GM18861 (cell line): ENCODE results near the gene TMTC1.

Experiments used
- ATAC-seq: cut with Tn5 transposase; IDR thresholded peaks from one replicate; pipeline ENCODE4 v1.9.1; 2021; ENCODE audit not compliant: unreplicated experiment

TMTC1 gene

DNA sequence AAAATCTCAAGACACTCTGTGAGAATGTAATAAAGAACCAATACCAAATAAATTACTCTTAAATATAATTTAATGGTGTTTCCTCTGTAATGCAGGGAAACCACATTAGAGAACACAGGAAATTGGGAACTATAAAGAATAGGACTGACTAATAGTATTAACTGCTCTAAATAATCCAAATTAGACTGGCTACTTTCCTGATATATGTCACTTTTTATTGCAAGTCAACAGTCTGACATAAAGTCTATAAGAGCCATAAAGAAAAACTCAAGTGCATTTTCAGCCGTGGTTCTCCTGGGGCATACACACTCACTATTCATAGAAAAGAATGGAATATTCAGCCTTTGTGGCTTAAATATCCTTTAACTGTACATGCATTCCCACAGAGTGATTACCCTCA is 161.5 kb downstream of the TMTC1 start:
- ATAC-seq, result no peak

DNA sequence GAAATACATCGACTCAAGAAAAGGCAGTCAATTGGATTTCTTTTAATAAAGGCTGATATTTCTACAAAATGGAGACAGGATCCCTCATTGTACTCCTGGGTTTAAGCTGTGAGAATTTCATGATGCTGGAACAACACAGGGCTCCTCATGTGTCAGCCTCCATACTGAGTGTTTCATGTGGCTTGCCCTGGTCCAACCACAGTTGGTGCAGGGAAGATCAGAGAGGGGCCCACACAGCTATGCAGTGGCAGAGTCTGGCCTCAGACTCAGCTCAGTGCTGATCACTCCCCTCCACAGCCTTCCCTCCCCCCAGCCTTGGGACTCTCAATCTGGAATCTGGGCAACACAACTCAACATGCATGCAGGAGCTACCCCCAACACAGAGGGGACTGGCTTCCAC is 163.7 kb downstream of the TMTC1 start:
- ATAC-seq, result no peak

DNA sequence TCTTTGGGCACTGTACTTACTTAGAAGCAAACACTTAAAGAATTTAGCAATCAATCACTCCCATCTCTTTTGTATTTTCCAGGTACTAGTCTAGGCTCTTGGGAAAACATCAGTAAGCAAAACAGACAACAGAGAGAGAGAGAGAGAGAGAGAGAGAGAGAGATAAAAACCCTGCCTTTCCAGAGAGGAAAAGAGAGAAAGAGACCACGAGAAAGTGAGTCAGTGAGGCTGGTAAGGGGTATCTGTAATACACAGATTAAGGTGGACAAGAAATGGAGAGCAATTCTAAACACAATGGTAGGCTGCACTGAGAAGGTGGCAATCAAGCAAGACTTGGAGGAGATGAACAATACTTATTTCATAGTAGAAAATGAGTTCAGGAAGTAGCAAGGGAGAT is 166.3 kb downstream of the TMTC1 start:
- ATAC-seq, result no peak

DNA sequence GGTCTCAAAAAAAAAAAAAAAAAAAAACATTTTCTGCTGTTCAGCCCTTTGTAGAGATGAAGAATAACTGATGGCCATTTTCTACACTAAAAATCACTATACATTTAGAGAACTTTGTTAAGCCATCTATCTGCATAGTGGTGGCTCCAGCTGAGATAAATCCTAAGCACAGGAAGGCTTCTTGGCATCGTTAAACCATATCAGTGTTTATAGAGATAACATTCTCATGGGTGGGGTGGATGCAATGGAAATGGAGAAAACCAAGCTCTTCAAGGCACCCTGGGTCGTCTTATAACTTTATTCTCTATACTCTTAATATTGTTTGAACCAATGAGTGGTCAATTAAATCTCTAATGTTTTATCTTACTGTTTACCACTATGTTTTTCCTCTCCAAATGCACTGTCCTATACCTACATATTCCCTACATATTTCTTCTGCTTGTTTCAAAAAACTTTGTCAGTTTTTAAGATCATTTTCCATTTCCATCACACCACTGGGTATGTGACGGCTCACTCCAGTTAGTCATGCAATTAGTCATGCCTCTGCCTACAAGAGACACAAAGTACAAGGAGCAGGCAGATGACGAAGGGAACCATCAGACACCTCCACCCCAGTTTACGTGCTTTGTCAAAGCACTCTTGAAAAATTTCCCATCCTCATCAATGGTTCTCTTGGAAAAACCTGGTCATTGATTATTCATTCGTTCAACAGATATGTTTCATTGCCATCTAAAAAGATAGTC is 166.9 kb downstream of the TMTC1 start:
- ATAC-seq, result no peak

DNA sequence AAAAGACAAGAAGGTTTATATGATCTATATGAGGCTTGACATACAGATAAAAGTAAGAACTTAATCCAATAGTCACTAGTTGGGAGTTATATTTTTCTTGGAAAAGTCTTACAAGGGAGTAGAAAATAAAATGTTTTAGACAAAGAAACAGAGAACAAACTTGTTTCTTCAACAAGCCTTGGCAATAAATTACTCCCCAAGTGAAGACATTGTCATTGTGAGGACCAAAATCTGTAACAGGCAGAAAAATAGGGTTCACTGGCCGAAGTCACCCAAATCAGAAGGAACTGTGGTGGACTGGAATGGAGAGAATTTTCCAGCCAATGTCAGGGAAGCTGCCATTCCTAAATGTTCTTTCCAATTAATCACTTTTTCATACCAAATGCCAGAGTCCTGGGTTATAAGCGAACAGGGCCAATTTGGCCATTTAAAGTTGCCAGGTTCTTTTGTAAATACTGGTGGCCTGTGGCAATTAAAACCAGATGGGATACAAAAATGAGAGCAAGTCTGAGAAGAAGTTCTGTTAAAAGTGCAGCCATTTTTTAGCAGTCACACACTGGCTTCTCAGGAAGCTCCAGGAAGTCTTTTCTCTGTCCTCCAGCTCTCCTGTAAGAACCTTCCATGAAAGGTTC is 168.9 kb downstream of the TMTC1 start:
- ATAC-seq, result no peak

DNA sequence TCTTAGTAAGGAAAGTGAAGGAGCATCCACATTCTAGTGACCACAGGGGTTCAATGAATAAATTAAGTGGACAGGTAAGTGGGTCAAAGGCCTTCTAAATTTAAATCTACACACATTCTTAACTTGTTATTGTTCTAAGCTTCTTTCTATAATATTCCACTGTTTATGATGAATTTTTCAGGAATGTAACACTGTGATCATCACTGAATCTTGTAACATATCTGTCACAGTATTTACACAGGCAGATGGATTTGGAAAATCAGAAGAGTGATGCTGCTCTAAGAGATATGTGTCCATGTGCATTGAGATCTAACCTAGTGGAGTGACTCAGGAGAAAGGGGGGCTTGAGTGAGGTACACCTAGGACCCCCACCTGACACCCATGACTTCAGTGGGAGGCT is 170.8 kb downstream of the TMTC1 start:
- ATAC-seq, result no peak

DNA sequence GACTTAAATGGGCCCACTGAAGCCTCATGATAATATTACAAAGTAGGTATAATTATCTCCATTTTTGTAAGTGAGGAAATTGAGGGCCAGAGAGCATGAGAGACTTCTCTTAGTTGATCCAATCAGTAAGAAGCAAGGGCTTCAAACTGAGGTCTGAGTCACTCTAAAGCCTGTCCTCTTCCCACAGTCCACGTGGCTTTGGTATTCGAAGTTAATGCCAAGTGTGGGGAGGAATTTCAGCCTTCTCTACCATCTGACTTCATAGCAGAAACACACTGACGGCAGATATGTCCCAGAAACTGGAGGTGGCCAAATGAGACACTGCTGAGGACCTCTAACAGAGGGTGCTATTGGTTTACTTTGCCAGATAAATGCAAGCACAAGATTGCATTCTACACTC is 171.8 kb downstream of the TMTC1 start:
- no peak for ATAC-seq

DNA sequence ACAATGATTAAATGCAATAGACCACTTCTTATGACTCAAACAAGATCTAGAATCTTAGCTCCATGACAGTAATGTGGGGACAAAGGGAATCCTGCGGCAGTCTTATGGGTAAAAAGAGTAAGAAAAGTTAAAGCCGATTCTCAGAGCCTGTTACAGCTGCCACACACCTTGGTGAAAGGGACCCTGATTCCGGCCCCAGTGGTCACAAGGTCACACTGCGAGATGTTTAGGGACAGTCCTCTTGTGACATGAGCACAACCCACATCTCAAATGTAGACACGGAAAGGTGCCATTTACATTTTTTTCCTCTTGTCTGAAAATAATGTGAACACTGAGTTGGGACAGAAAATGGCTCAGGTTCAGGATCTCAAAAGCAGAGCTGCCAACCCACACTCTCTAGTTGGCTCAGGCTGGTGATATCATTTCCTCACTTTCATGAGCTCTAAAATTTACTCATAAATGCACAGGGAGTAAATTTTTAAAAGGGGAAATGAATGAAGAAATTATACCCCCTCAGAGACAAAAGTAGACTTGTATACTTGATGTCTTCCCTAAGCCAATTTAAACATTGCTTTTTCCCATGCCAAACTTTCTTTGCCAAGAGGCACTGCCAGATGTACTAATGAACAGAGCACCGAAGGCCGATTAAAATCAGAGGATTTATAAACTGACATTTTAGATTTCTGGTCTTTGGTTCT is 173.1 kb downstream of the TMTC1 start:
- ATAC-seq, result no peak

DNA sequence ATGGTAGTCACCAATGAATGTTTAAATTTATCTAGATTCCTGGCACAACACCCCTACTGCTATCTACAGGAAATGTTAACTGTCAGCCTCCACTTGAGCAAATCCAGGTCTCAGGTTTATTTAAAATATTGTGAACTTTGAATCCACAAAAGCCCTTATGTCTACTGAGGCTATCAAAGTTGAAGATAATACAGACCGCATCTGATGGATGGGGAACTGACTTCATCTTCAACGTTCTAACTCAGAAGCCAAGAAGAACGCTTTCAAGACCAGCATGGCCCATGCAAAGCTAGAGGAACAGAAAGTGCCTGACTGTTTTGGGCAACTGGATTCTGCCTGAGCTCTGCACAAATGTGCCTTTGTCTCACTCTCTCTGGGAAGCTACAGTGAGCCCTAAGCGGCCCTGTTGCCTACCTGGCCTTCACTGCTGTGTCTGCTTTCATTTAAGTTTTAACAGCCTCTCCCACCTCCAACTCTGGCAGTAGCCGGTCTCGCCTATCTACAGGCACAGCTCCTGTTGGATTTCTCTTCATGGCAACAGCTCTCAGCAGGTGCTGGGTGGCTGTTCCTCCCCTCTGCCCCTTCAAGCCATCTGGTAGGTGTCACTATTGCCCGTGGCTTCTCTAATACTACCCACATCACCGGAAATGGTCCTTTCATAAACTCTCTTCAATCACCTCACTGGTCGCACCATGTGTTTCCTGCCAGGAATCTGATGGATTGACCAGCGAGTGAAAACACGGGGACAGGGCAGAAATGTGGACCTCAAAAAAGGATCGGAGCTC is 174.1 kb downstream of the TMTC1 start:
- no peak for ATAC-seq

DNA sequence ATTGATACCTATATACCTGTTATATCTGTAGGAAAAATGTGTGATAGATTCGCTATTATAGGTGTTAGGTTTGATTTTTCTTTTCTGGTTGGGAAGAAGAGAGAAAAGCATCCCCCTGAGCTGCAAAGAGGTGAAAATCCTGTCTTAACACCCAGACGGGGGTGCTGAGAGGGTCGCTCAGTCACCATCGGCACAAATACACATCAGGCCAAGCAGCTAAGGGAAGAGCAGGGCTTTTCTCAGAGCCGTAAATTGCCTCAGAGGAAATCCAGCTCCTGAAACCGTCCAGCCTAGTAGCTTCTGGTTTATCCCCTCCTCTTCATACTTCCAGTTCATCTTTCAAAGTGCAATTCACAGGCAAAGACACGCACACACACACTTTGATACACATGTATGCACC is 175.2 kb downstream of the TMTC1 start:
- no peak for ATAC-seq

DNA sequence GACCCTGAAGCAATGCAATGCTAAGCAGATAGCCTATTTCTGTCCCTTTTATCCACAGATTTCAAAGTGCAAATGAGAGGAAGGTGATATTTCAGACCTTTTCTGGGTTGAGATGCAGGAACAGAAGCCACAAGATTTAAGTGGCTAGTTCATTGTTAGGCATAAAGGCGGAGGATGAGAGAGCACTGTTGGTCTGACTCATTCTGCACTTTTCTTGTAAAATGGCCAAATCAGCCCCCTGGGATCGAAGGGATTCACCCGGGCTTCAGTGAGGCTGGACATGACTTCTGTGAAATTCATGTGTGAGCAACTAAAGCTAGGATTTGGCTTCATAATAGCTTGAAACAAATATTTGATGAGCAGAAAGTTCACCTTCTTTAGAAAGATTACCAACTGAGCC is 184.4 kb downstream of the TMTC1 start:
- ATAC-seq, result no peak

DNA sequence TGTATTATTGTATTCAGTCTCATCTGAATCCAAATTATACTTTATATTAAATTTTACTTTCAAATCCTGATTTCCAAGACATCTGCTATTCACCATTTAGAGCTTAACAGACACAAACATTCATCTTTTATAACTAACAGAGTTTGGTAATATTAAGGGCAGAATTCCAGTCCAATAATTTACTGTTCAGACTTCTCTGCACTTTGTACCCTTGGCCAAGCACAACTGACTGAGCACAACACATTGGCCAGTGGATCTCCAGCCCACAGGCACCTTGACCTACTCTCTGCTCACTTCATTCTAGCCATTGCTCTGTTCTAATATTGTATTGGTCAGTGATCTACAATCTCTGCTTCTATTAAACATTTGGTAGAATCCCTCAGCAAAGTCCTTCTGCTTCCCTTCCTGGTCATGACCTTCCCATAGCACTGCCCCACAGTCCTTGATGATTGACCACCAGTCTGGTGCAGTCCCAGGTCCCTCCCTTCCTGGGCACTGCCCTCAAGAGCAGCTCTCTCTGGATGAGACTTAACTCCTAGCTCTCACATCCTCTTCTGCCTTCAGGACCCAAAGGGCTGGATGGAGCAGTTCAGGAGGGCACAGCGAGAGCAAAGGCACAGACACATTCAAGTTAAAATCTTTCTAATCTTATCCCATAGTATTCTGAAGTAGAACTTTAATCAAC is 188.5 kb downstream of the TMTC1 start:
- ATAC-seq, result no peak

DNA sequence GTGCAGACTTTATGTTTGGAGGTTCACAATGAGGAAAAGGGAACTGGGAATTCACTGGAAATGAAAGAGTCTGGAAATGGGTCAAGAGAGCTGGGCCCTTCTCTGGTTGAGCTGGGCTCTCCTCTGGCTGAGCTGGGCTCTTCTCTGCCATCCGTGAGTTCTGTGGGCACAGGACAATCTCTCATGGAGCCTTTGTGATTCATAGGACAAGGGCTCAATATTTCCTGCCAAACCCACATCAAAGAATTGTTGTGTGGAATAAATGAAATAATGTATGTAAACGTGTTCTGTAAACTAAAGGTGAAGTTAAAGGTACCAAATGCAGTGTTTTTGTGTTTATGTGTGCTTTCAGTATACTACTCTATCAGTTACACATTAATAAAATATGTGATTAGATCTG is 190.7 kb downstream of the TMTC1 start:
- ATAC-seq, result no peak

DNA sequence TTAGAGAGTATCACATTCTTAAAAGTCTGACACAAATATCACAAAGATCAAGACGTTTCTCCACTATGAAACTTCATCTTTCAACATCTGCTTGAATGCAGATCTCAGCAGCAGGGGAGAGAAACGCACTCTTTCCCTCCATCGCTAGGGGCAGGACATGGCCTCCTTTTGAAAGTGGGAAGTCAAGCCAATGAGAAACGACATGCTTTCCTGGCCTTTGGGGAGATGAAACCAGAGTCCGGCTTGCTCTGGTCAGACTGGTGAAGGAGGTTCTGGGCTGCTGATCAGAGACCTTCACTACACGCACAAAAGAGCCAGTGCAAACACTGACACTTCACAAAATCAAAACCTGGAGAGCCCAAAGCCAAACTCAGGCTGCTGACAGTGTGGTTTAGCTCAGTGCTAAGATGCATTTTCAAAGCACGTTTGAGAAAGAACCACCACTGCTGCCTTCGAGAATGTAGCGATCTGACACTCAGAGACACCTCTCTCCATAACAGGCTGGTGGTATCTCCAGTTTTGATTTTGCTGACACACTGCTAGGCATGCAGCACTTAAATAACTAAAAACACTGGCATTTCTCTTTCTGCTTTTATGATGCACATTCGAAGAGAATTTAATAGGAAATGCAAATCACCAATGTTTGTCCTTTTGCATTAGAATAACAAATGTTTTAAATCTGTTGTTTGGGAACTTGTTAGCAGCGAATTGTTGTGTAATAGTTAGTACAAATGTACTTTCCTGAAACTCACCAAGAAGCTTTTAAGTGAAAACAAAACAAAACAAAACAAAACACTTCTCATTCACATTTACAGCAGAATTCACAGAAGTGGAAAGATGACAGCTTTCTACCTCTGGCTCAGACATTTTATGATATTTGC is 192.4 kb downstream of the TMTC1 start:
- ATAC-seq, result no peak

DNA sequence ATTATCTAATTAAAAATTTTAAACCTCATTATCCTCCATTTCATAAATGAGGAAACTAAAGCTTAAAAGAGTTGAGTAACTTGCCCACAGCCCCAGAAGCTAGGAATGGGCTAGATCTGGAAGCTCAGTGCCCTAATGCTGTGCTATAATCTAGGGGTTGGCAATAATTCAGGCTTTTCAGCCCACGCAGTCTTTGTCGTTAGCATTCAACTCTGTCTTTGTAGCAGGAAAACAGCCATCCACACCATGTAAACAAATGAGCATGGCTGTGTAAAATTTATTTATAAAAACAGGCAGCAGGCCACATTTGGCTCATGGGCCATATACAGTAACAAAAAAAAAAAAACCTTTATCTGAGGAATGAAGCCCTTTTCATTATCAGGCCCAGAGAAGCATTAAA is 193.9 kb downstream of the TMTC1 start:
- ATAC-seq, result no peak

DNA sequence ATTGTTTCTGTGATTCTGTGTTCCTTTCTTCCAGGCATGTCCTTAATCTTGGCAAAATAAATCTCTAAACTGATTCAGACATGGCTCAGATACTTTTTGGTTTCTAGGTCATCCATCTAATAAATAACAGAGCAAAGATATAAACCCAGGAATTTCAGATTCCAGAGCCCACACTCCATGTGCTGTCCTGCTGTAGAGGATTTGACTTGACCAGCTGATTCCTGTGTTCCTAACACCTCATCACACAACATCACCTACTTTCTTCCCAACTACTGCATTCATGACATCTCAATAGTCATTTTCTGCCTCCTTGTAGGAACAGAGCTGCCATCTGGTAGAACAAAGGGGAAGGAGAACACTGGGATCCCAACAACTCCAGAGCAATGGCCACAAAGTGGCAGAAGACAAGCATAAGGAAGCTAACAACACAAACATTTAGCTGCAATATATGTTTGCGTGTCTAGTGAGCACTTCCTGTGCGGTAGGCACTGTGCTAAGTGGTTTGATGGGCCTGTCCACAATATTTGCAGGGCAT is 194.4 kb downstream of the TMTC1 start:
- ATAC-seq, result no peak

DNA sequence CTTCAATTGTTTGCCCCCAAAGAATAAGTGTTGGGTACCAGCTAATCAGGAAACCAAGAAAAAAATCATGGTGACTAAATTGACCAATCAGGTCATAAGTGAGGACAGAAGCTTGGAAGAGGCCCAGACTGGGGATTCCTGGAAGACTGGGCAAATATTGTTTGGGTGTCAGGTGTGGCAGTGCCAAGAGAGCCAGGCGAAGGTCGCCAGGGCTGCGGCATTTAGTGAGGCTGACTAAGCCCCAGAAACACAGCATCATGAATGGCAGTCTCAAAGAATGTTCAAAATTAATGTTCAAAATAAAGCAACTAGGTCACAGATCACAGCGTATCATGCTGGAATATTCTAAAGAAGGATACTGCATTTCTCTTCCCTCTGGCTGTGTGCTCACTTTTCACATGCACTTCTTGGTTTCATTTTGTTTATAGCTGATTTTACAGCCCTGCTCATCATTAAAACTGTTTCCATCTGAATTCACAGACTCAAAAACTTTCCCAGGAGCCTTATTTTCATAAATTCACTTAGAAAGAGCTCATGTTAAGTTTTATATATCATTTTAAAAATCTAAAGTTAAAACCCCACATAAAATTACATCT is 201.0 kb downstream of the TMTC1 start:
- ATAC-seq, result no peak

DNA sequence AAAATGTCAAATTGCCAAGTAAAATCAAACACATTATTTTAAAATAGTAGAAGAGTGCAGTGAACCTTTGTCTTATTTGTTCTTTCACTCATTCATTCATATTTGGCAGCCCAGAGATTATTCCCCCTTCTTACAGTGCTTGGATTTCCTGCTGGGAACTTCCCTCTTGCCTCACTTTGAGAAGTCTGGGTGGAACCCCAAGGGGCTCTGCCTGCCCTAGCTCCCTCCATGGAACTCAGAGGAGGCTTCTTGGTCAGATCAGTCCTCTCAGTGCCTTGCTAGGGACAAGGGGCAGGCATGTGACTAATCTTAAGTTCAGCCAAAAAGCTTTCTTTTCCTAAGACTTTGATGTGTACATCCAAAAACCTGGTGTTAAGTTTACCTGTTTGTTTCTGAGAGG is 201.6 kb downstream of the TMTC1 start:
- ATAC-seq, result no peak

DNA sequence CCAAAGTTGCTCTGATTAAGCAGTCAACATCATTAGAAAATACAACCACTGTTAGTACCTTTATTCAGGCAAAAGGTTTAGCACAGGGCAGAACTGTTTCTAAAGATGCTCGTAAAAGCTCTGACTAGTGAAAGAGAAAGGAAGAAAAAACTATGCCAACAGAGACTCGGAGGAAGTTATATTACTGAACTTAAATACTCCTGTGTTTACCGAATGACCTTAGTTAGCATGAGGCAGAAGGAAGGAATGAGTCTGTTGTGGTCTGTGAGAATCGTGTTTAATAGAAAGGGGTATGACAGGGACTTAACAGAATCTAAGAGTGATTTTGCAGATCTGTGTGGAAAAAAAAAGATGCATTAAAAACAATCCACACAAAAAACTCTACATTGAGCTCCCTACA is 202.1 kb downstream of the TMTC1 start:
- ATAC-seq, result no peak
